Effector memory CD4-positive, alpha-beta T cell (primary cell): Measurements from ENCODE around the gene CAMK2G.

Source experiments
- DNase-seq, 3 donors: peaks; one replicate each; pipeline ENCODE4 v3.0.0-alpha.2; 2020
- H3K27ac ChIP-seq: 2 replicates; pipeline ENCODE4 v1.7.0; 2013; ENCODE audit warnings: mild to moderate bottlenecking, low read length, moderate library complexity; ENCODE audit not compliant: insufficient read depth, poor library complexity, severe bottlenecking
- H3K27me3 ChIP-seq: replicated peaks from 2 replicates; pipeline ENCODE4 v1.7.0; 2013; ENCODE audit warnings: mild to moderate bottlenecking, low read length; ENCODE audit not compliant: insufficient read depth, control insufficient read depth, poor library complexity, severe bottlenecking
- H3K36me3 ChIP-seq: 2 replicates; pipeline ENCODE4 v1.7.0; 2013; ENCODE audit warnings: mild to moderate bottlenecking, low read length, moderate library complexity; ENCODE audit not compliant: control insufficient read depth, insufficient read depth
- H3K4me1 ChIP-seq: 2 replicates; pipeline ENCODE4 v1.7.0; 2013; ENCODE audit warnings: low read length, mild to moderate bottlenecking; ENCODE audit not compliant: control insufficient read depth, insufficient read depth, poor library complexity, severe bottlenecking
- H3K4me3 ChIP-seq: 2 replicates; pipeline ENCODE4 v1.7.0; 2013; ENCODE audit warnings: low read length, low read depth, mild to moderate bottlenecking; ENCODE audit not compliant: insufficient read depth, poor library complexity, severe bottlenecking
- H3K9me3 ChIP-seq: 2 replicates; pipeline ENCODE4 v1.7.0; 2013; ENCODE audit warnings: mild to moderate bottlenecking, low read length, moderate library complexity; ENCODE audit not compliant: control insufficient read depth

The CAMK2G gene

GRCh38 chr10:73808021-73808815, 66.1 kb downstream of the CAMK2G start:
- Histone ChIP-seq H3K4me1 (peaks cover 13% of the 10 kb centered on the region), H3K4me3 (no peak overlapping the region), H3K27me3 (no peaks in the 10 kb centered on the region), H3K27ac (no peak overlapping the region), H3K9me3 (no peaks in the 10 kb centered on the region), H3K36me3 (peaks cover 50% of the 10 kb centered on the region)
- no peak for DNase-seq

- Histone ChIP-seq H3K9me3 (no peaks in the 10 kb centered on the region), H3K27ac (no peak overlapping the region), H3K27me3 (no peaks in the 10 kb centered on the region), H3K4me1 (peaks cover 13% of the 10 kb centered on the region), H3K4me3 (no peak overlapping the region), H3K36me3 (peaks cover 50% of the 10 kb centered on the region)
- no peak for DNase-seq
Measured at GRCh38 chr10:73807471-73807870, 66.9 kb downstream of the CAMK2G start.

DNA sequence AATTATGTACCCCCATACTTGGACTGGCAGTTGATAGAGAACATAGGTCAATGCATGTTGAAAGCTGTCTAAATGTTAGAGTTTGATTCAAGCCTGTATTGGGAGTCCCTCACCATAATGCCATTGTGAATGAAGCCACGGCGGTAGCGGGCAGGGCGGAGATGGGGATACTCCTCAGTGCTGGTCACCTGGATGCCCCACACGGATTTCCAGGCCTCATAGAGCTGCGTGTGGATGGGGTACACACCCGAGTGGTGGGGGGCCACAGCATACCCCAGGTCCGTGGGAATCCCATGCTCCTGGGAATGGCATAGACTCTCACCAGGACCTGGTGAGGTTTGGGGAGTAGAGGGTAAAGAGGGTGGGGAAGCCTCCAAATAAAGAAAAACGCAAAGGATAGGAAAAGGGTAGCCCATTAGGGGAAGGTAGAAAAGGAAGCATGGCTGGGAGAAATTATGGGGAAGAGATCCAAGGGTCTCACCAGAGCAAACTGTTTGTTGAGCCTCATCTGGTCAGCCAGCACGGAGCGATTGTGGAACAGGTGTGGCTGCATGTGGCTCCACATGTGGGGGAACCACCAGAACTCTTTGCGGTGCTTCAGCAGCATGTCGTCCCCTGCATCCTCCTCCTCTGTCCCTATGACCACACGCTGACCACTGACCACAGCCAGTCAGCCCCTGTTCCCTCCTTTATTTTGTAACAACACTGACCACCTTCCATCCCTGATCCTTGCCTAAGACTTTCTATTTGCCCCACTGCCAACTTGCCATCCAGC, 68.0 kb downstream of the CAMK2G start:
- no peaks in the 10 kb centered on the region for H3K27me3 ChIP-seq
- H3K4me3 ChIP-seq: no peak overlapping the region
- peaks cover 13% of the 10 kb centered on the region for H3K4me1 ChIP-seq
- DNase-seq: no peak
- H3K36me3 ChIP-seq: peaks cover 62% of the 10 kb centered on the region
- H3K27ac ChIP-seq: no peak overlapping the region
- no peaks in the 10 kb centered on the region for H3K9me3 ChIP-seq

- DNase-seq: no peak
- Histone ChIP-seq H3K27me3 (no peaks in the 10 kb centered on the region), H3K36me3 (peaks cover 72% of the 10 kb centered on the region), H3K27ac (no peak overlapping the region), H3K9me3 (no peaks in the 10 kb centered on the region), H3K4me1 (no peaks in the 10 kb centered on the region), H3K4me3 (no peak overlapping the region)
Measured at GRCh38 chr10:73803680-73804286, 70.6 kb downstream of the CAMK2G start.

- Histone ChIP-seq H3K27me3 (no peaks in the 10 kb centered on the region), H3K4me1 (no peaks in the 10 kb centered on the region), H3K4me3 (no peak overlapping the region), H3K9me3 (no peaks in the 10 kb centered on the region), H3K27ac (no peak overlapping the region), H3K36me3 (peaks cover 67% of the 10 kb centered on the region)
- no peak for DNase-seq
Measured at GRCh38 chr10:73802276-73802991, 71.9 kb downstream of the CAMK2G start.

- H3K4me1 ChIP-seq: no peaks in the 10 kb centered on the region
- H3K4me3 ChIP-seq: no peak overlapping the region
- H3K36me3 ChIP-seq: peaks cover 61% of the 10 kb centered on the region
- no peaks in the 10 kb centered on the region for H3K9me3 ChIP-seq
- no peak overlapping the region for H3K27ac ChIP-seq
- DNase-seq: no peak
- H3K27me3 ChIP-seq: no peaks in the 10 kb centered on the region
Measured at GRCh38 chr10:73801253-73801590, 73.1 kb downstream of the CAMK2G start.

DNA sequence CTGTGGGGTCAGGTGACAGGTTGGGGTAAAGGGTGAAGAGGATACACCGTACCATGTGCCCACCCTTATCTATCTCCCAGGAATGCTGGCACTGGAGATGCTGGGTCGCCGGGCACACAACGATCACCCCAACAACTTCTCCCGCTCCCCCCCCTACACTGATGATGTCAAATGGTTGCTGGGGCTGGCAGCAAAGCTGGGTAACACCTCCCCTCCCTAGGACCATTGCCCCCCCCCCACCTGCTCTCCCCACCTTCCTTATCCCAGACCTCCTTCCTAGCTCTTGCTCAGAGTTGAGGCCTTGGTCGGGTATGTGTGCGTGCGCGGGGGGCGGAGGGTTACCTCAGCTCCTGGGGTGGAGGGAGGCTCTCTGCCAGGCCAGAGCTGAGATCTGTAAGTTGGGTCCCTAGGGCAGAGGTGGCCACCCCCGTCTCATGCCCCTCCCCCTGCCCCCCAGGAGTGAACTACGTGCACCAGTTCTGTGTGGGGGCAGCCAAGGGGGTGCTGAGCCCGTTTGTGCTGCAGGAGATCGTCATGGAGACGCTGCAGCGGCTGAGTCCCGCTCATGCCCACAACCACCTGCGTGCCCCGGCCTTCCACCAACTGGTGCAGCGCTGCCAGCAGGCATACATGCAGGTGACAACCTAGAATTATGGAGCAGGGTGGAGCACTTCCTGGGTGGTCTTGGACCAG, 73.6 kb downstream of the CAMK2G start:
- H3K4me1 ChIP-seq: no peaks in the 10 kb centered on the region
- peaks cover 56% of the 10 kb centered on the region for H3K36me3 ChIP-seq
- H3K27ac ChIP-seq: no peak overlapping the region
- H3K27me3 ChIP-seq: no peaks in the 10 kb centered on the region
- DNase-seq: no peak
- H3K4me3 ChIP-seq: no peak overlapping the region
- no peaks in the 10 kb centered on the region for H3K9me3 ChIP-seq

GRCh38 chr10:73799899-73800559, 74.3 kb downstream of the CAMK2G start:
- Histone ChIP-seq H3K27ac (no peak overlapping the region), H3K4me1 (no peaks in the 10 kb centered on the region), H3K4me3 (no peak overlapping the region), H3K27me3 (no peaks in the 10 kb centered on the region), H3K36me3 (peaks cover 54% of the 10 kb centered on the region), H3K9me3 (no peaks in the 10 kb centered on the region)
- no peak for DNase-seq

DNA sequence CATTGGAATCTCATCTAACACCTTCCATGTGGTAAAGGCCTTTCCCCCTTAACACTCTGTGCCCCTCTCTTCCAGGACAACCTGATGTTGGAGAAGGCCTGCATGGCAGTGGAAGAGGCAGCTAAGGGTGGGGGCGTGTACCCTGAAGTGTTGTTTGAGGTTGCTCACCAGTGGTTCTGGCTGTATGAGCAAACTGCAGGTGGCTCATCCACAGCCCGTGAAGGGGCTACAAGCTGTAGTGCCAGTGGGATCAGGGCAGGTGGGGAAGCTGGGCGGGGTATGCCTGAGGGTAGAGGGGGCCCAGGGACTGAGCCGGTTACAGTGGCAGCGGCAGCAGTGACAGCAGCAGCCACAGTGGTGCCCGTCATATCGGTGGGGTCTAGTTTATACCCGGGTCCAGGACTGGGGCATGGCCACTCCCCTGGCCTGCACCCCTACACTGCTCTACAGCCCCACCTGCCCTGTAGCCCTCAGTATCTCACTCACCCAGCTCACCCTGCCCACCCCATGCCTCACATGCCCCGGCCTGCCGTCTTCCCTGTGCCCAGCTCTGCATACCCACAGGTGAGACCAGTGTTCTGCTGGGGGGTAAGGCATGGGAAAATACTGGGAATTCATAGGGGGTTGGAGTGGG, 75.3 kb downstream of the CAMK2G start:
- no peak overlapping the region for H3K4me3 ChIP-seq
- no peak for DNase-seq
- no peaks in the 10 kb centered on the region for H3K9me3 ChIP-seq
- peaks cover 63% of the 10 kb centered on the region for H3K36me3 ChIP-seq
- H3K27ac ChIP-seq: no peak overlapping the region
- no peaks in the 10 kb centered on the region for H3K4me1 ChIP-seq
- H3K27me3 ChIP-seq: no peaks in the 10 kb centered on the region
